Measurements from ENCODE around the gene ZNF213.

Gene ZNF213

DNA sequence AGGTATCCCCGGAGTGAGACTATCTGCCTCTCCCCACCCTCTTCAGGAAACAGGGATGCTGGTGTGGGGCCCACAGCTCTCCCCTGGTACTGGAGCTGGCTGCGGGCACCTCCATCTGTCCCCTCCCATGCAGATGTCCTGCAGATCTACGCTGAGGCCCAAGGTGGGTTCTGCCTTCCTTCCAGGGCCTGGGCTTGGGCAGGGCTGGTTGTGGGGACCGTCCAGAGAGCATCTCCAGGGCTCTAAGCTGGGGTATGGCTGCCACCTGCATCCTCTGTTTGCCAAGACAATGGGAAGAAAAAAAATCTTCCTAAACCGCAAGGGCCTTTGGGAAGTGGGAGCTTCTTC is 12.9 kb downstream of the ZNF213 start:
- no peaks in the 10 kb centered on the region for H3K9me2 ChIP-seq (replicated peaks; ENCODE audit: low read depth, low read length)
- H3K4me2 ChIP-seq (ENCODE audit: low read depth, low read length, poor library complexity, severe bottlenecking): no peak overlapping the region
- TF ChIP-seq EZH2phosphoT487 (IDR thresholded peaks at IDR 0.05; ENCODE audit: borderline replicate concordance): no peak
- no peak for TF ChIP-seq CTCF (conservative IDR thresholded peaks at IDR 0.05; ENCODE audit: low read length)
- no peak overlapping the region for H3K4me3 ChIP-seq (ENCODE audit: low read length, poor library complexity, severe bottlenecking)
- peaks cover 10% of the 10 kb centered on the region for H3F3A ChIP-seq (ENCODE audit: low read depth)
- H3K9ac ChIP-seq (ENCODE audit: low read depth, low read length, poor library complexity, severe bottlenecking): no peak overlapping the region
- no peaks in the 10 kb centered on the region for H3K27me3 ChIP-seq (ENCODE audit: insufficient read depth, low read length, poor library complexity, severe bottlenecking)
- H2AFZ ChIP-seq (ENCODE audit: low read length): no peak overlapping the region
- no peaks in the 10 kb centered on the region for H3K79me2 ChIP-seq (ENCODE audit: insufficient read depth, low read length)
- no peaks in the 10 kb centered on the region for H4K20me1 ChIP-seq (ENCODE audit: insufficient read depth, low read length, poor library complexity, severe bottlenecking)
- no peaks in the 10 kb centered on the region for H3K9me3 ChIP-seq (ENCODE audit: insufficient read depth, low read depth, low read length)
- H3K4me1 ChIP-seq (ENCODE audit: insufficient read depth, low read length, poor library complexity, severe bottlenecking): peaks cover 6% of the 10 kb centered on the region
- H3K36me3 ChIP-seq (ENCODE audit: insufficient read depth, low read length): no peaks in the 10 kb centered on the region

DNA sequence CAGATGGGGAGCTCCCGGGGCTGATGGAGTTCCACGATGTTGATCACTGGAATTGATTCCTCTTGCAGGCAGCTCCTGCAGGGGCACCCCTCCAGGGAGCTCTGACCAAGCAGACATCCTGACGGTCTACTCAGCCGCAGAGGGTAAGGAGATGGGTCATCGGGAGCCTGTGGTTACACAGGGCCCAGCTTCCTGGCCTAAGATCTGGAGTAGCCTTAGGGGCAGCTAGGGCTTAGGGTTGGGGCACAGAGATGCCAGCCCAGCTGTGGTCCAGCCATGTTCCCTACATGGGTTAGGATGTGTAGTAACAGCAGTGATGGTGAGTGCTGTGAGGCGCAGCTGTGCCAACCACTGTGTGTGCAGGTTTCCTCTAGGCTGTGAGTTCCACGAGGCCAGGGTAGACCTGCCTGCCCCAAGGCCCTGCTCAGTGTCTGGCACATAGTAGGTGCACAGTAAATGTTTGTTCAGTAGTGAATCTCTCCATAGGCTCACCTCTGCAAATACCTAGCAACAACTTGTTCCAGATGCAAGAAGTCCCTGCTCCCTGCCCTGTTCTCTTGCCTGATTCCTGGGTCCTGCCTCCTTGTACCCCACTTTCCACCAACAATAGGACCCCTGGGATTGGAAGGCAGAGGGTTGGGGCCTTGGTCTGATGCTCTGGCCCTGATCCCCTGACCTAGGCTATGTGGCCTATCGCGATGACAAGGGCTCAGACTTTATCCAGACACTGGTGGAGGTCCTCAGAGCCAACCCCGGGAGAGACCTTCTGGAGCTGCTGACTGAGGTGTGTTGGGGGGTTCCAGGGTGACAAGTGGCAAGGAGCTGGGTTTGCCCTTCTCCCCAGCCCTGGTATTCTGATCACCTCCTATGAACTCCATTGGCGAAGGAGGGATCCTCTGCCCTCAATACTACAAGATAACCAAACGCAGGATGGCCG is 13.7 kb downstream of the ZNF213 start:
- Histone ChIP-seq H3K4me2 (ENCODE audit: low read depth, low read length, poor library complexity, severe bottlenecking) (peak overlapping the region; percentile 79), H3K9ac (ENCODE audit: low read depth, low read length, poor library complexity, severe bottlenecking) (peak overlapping the region; percentile 91), H3K9me3 (ENCODE audit: insufficient read depth, low read depth, low read length) (no peaks in the 10 kb centered on the region), H3F3A (ENCODE audit: low read depth) (peaks cover 10% of the 10 kb centered on the region), H3K4me1 (ENCODE audit: insufficient read depth, low read length, poor library complexity, severe bottlenecking) (peaks cover 6% of the 10 kb centered on the region), H3K27me3 (ENCODE audit: insufficient read depth, low read length, poor library complexity, severe bottlenecking) (no peaks in the 10 kb centered on the region), H4K20me1 (ENCODE audit: insufficient read depth, low read length, poor library complexity, severe bottlenecking) (no peaks in the 10 kb centered on the region), H3K36me3 (ENCODE audit: insufficient read depth, low read length) (no peaks in the 10 kb centered on the region), H3K79me2 (ENCODE audit: insufficient read depth, low read length) (no peaks in the 10 kb centered on the region), H2AFZ (ENCODE audit: low read length) (no peak overlapping the region), H3K4me3 (ENCODE audit: low read length, poor library complexity, severe bottlenecking) (peak overlapping the region; percentile 86), H3K9me2 (replicated peaks; ENCODE audit: low read depth, low read length) (no peaks in the 10 kb centered on the region)
- no peak for TF ChIP-seq EZH2phosphoT487 (IDR thresholded peaks at IDR 0.05; ENCODE audit: borderline replicate concordance)
- no peak for TF ChIP-seq CTCF (conservative IDR thresholded peaks at IDR 0.05; ENCODE audit: low read length)

- no peaks in the 10 kb centered on the region for H3K79me2 ChIP-seq (ENCODE audit: insufficient read depth, low read length)
- no peak for TF ChIP-seq CTCF (conservative IDR thresholded peaks at IDR 0.05; ENCODE audit: low read length)
- TF ChIP-seq EZH2phosphoT487 (IDR thresholded peaks at IDR 0.05; ENCODE audit: borderline replicate concordance): no peak
- H3K9me3 ChIP-seq (ENCODE audit: insufficient read depth, low read depth, low read length): no peaks in the 10 kb centered on the region
- H4K20me1 ChIP-seq (ENCODE audit: insufficient read depth, low read length, poor library complexity, severe bottlenecking): no peaks in the 10 kb centered on the region
- no peaks in the 10 kb centered on the region for H3K27me3 ChIP-seq (ENCODE audit: insufficient read depth, low read length, poor library complexity, severe bottlenecking)
- peak overlapping the region; percentile 91 for H3K9ac ChIP-seq (ENCODE audit: low read depth, low read length, poor library complexity, severe bottlenecking)
- peak overlapping the region; percentile 79 for H3K4me2 ChIP-seq (ENCODE audit: low read depth, low read length, poor library complexity, severe bottlenecking)
- no peaks in the 10 kb centered on the region for H3K9me2 ChIP-seq (replicated peaks; ENCODE audit: low read depth, low read length)
- no peak overlapping the region for H2AFZ ChIP-seq (ENCODE audit: low read length)
- no peaks in the 10 kb centered on the region for H3K36me3 ChIP-seq (ENCODE audit: insufficient read depth, low read length)
- peaks cover 6% of the 10 kb centered on the region for H3K4me1 ChIP-seq (ENCODE audit: insufficient read depth, low read length, poor library complexity, severe bottlenecking)
- H3F3A ChIP-seq (ENCODE audit: low read depth): peaks cover 10% of the 10 kb centered on the region
- peak overlapping the region; percentile 86 for H3K4me3 ChIP-seq (ENCODE audit: low read length, poor library complexity, severe bottlenecking)
These were observed 14.3 kb downstream of the ZNF213 start for GRCh38 chr16:3149193-3149530.
